Neutrophil (primary cell): ENCODE measurements around the gene TEDC2.

Experiments used
- H3K27ac ChIP-seq: fragments of 200-600 bp; sonication (generic); 2 replicates; pipeline ENCODE4 v1.5.1; 2016; ENCODE audit warnings: mild to moderate bottlenecking, moderate library complexity
- H3K27me3 ChIP-seq: fragments of 200-600 bp; sonication (generic); 2 replicates; pipeline ENCODE4 v1.6.0; 2016; ENCODE audit warnings: mild to moderate bottlenecking
- H3K36me3 ChIP-seq: fragments of 200-600 bp; sonication (generic); 2 replicates; pipeline ENCODE4 v1.5.1; 2017
- H3K4me1 ChIP-seq, 2 experiments: fragments of 200-600 bp in 1 of 2; sonication (generic) in 1 of 2; 1 replicate in 1 of 2; 2 replicates in 1 of 2; pipeline versions ENCODE4 v1.5.1 to v1.6.1; 2013 to 2016; ENCODE audit warnings: low read depth in 1 of 2, low read length in 1 of 2, mild to moderate bottlenecking in 1 of 2, moderate library complexity in 1 of 2; ENCODE audit not compliant: control insufficient read depth in 1 of 2, insufficient read depth in 1 of 2
- H3K4me3 ChIP-seq, 2 experiments: fragments of 200-600 bp in 1 of 2; sonication (generic) in 1 of 2; 1 replicate in 1 of 2; 2 replicates in 1 of 2; pipeline ENCODE4 v1.5.1; 2013 to 2016; ENCODE audit warnings: low read depth in 1 of 2, low read length in 1 of 2, mild to moderate bottlenecking in 1 of 2, moderate library complexity in 1 of 2
- H3K9me3 ChIP-seq: fragments of 200-600 bp; sonication (generic); 2 replicates; pipeline ENCODE4 v1.5.1; 2016
- TF ChIP-seq, protein P1 (sequence below): fragments of 200-600 bp; sonication (generic); IDR thresholded peaks from 2 replicates; pipeline ENCODE4 v1.5.1; 2016; ENCODE audit warnings: antibody characterized with exemption

Gene TEDC2

DNA sequence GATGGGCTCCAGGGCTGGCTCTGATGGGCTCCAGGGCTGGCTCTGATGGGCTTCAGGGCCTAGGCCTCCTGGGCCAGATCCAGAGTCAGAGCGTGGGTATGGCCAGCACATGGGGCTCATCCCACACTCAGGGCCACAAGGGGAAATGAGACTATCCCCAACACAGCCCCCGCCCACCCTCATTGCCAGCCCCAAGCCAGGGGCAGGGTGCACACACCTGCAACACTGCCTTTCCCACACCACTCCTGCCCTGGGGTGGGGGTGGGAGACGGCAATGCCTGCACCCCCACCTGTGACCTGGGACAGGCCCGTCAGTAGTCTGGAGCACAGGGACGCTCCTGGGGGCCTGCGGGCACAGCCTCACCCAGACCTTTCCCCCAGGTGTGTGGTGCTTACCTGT lies 39.5 kb downstream of the TEDC2 start:
- peaks cover 24 to 29% of the 10 kb centered on the region in 2 experiments for H3K4me1 ChIP-seq
- peaks cover 16% of the 10 kb centered on the region for H3K36me3 ChIP-seq
- H3K27me3 ChIP-seq = no peaks in the 10 kb centered on the region
- no peak overlapping the region for H3K4me3 ChIP-seq
- H3K9me3 ChIP-seq = no peaks in the 10 kb centered on the region
- TF ChIP-seq, protein P1, sequence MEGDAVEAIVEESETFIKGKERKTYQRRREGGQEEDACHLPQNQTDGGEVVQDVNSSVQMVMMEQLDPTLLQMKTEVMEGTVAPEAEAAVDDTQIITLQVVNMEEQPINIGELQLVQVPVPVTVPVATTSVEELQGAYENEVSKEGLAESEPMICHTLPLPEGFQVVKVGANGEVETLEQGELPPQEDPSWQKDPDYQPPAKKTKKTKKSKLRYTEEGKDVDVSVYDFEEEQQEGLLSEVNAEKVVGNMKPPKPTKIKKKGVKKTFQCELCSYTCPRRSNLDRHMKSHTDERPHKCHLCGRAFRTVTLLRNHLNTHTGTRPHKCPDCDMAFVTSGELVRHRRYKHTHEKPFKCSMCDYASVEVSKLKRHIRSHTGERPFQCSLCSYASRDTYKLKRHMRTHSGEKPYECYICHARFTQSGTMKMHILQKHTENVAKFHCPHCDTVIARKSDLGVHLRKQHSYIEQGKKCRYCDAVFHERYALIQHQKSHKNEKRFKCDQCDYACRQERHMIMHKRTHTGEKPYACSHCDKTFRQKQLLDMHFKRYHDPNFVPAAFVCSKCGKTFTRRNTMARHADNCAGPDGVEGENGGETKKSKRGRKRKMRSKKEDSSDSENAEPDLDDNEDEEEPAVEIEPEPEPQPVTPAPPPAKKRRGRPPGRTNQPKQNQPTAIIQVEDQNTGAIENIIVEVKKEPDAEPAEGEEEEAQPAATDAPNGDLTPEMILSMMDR = no peak
- H3K27ac ChIP-seq = no peak overlapping the region

DNA sequence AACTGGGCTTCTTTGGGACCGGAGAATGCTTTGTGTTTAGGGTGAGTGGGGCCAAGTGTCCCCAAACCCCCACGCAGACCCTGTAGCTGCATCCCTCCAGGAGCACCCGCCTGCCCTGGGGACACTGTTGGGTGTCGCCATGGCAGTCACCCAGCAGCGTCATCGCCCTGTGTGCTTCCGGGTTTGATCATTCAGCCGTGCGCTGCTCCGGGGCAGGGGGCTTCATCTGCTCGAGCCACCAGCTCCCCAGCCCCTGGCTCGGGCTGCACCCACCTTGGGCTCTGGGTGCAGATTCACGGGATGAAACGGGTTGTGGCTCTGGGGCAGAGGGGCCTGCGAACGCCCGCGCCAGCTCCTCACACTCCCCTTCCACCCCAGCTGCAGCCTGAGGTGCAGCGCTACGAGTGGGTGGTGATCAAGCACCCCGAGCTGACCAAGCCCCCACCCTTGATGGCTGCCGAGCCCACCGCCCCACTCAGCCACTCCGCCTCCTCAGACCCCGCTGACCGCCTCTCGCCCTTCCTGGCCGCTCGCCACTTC lies 40.1 kb downstream of the TEDC2 start:
- H3K9me3 ChIP-seq = no peaks in the 10 kb centered on the region
- TF ChIP-seq, protein P1 = no peak
- no peaks in the 10 kb centered on the region for H3K27me3 ChIP-seq
- peaks cover 21 to 26% of the 10 kb centered on the region in 2 experiments for H3K4me1 ChIP-seq
- no peak overlapping the region for H3K27ac ChIP-seq
- H3K36me3 ChIP-seq = peaks cover 16% of the 10 kb centered on the region
- H3K4me3 ChIP-seq = no peak overlapping the region

DNA sequence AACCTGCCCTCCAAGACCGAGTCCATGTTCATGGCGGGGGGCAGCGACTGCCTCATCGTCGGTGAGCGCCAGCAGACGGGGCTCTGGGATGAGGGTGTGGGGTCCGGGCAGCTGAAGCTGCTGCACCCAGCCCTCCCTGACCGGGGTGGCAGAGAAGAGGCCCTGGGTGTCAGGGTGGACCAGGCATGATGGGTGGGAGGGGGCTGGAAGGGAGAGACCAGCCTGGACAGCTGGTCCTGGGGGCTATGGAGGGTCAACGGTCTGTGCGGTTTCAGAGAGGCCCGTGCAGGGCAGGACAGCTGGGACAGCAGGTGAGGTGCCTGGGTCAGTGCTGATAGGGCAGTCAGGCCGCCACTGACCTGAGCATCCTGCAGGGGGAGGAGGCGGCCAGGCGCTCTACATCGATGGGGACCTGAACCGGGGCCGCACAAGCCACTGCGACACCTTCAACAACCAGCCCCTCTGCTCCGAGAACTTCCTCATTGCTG lies 40.6 kb downstream of the TEDC2 start:
- Histone ChIP-seq H3K4me3 (no peak overlapping the region), H3K4me1 (peaks cover 21 to 26% of the 10 kb centered on the region in 2 experiments), H3K9me3 (no peaks in the 10 kb centered on the region), H3K27me3 (no peaks in the 10 kb centered on the region), H3K27ac (no peak overlapping the region), H3K36me3 (peaks cover 16% of the 10 kb centered on the region)
- TF ChIP-seq, protein P1 = no peak

DNA sequence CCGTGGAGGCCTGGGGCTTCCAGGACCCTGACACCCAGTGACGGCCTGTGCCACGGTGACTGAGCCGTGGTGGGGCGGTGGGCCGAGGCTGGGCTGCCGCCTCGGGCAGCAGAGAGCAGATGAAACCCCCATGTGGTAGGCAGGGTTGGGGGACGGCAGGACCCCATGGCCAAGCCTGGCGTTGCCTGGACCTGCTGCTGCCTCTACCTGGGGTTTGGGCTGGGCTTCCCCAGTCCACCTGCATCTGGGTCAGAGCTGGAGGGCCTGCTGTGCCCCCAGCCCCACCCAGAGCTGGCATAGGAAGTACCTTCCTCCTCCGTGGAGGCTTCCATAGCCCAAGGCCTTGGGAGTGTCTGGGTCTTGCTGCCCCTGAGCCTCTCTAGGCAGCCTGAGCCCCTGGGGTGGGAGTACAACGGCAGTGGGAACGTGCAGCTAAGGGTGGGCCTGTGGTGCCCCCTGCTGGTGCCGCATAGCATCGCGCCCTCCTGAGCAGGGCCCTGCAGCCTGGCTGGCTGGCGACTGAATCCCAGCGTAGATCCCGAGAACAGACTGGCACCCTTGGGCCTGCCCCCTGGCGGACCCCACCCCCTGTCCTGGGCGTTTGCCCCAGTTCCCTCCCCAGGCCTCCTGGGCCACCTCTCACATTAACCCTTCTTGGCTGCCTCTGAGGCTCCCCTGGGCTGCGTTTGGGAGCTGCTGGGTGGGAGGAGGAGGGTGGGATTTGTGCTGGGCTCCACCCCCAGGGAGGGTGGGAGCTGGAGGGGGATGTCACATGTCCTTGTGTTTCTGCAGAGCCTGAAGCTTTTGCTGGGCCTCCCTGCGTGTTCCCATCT lies 41.2 kb downstream of the TEDC2 start:
- Histone ChIP-seq H3K4me3 (no peak overlapping the region), H3K36me3 (peaks cover 16% of the 10 kb centered on the region), H3K27ac (peak overlapping the region; percentile 16), H3K9me3 (no peaks in the 10 kb centered on the region), H3K4me1 (peaks cover 21 to 29% of the 10 kb centered on the region in 2 experiments), H3K27me3 (no peaks in the 10 kb centered on the region)
- TF ChIP-seq, protein P1 = peak; percentile 96

DNA sequence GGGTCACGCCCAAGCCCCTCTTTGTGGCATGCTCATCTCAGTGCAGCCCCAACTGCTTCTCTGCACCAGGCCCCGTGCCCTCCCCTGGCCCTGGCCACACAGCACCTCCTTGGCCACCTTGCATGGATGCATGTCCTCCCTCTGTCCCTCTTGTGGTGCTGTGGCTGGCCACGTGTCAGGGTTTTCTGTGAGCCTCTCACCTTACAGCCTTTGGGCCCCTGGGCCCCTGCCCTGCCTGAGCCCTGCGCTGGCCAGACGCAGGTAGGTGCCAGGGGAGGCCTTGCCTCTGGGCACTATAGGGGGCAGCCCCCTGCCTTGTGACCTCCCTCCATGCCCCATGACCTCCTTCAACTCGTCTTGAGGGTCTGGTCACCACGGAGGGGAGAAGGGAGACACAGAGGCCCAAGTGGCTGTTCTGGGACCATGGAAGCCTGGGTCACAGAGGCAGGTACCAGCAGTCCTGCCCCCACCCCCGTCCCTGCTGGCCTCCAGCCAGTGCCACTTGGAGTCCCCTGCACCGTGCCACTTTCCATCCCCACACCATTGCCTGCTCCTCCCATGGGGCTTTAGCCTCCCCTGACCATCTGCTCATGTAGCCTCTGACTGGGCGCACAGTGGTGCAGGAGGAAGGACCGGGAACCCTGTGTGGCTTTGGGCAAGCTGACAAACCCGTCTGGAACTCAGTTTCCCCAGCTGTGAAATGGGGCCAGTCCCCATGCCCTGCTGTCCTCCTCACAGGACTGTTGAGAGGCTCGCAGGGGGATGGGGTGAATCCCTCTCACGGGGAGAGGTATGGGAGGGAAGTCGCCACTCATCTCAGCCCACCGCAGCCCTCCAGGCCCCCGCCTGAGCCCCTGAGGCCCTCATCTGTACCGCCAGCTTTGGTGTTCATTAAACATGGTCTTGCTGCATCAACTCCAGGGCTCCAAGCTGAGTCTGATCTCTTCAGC lies 42.3 kb downstream of the TEDC2 start:
- H3K4me3 ChIP-seq = no peak overlapping the region
- H3K27ac ChIP-seq = peak overlapping the region; percentile 38
- no peaks in the 10 kb centered on the region for H3K9me3 ChIP-seq
- no peaks in the 10 kb centered on the region for H3K27me3 ChIP-seq
- TF ChIP-seq, protein P1 = no peak
- peaks cover 5% of the 10 kb centered on the region for H3K36me3 ChIP-seq
- peaks cover 30 to 39% of the 10 kb centered on the region in 2 experiments for H3K4me1 ChIP-seq
